Measurements from ENCODE around the gene ORC1.
"Not testable (repeated sequence)": the region's sequence is repeated elsewhere in the genome, so short reads cannot be mapped to it uniquely, and the experiment has no call there.

- not testable (repeated sequence) for TF ChIP-seq POLR2A (IDR thresholded peaks at IDR 0.05)
- TF ChIP-seq, protein P1, sequence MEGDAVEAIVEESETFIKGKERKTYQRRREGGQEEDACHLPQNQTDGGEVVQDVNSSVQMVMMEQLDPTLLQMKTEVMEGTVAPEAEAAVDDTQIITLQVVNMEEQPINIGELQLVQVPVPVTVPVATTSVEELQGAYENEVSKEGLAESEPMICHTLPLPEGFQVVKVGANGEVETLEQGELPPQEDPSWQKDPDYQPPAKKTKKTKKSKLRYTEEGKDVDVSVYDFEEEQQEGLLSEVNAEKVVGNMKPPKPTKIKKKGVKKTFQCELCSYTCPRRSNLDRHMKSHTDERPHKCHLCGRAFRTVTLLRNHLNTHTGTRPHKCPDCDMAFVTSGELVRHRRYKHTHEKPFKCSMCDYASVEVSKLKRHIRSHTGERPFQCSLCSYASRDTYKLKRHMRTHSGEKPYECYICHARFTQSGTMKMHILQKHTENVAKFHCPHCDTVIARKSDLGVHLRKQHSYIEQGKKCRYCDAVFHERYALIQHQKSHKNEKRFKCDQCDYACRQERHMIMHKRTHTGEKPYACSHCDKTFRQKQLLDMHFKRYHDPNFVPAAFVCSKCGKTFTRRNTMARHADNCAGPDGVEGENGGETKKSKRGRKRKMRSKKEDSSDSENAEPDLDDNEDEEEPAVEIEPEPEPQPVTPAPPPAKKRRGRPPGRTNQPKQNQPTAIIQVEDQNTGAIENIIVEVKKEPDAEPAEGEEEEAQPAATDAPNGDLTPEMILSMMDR (IDR thresholded peaks at IDR 0.05): not testable (repeated sequence)
Measured at GRCh38 chr1:52369851-52370250, 34.4 kb downstream of the ORC1 start.
